GM18517 (cell line): ENCODE results near the gene YRDC.
"Not testable (repeated sequence)": the region's sequence is repeated elsewhere in the genome, so short reads cannot be mapped to it uniquely, and the experiment has no call there.

ENCODE experiments used
- ATAC-seq: cut with Tn5 transposase; IDR thresholded peaks from one replicate; pipeline ENCODE4 v1.9.1; 2021; ENCODE audit warnings: mild to moderate bottlenecking, moderate library complexity; ENCODE audit not compliant: unreplicated experiment

YRDC gene

GRCh38 chr1:37776946-37777516 is 31.0 kb downstream of the YRDC start:
- no peak for ATAC-seq

GRCh38 chr1:37771440-37771839 is 36.6 kb downstream of the YRDC start:
- ATAC-seq: not testable (repeated sequence)

- no peak for ATAC-seq
Observed at GRCh38 chr1:37767488-37767887, 40.5 kb downstream of the YRDC start.

- ATAC-seq: no peak
Observed at GRCh38 chr1:37765916-37766664, 41.9 kb downstream of the YRDC start.

GRCh38 chr1:37764888-37765441 is 43.0 kb downstream of the YRDC start, which contains the start of gene EPHA10:
EPHA10 (minus strand) TSS chr1:37765120; CDS start chr1:37765066, 54 bp downstream.
- no peak for ATAC-seq

GRCh38 chr1:37764414-37764825 is 43.6 kb downstream of the YRDC start:
- no peak for ATAC-seq

GRCh38 chr1:37763791-37764413 is 44.1 kb downstream of the YRDC start:
- no peak for ATAC-seq

- ATAC-seq: no peak
Observed at GRCh38 chr1:37762516-37762915, 45.5 kb downstream of the YRDC start.

- ATAC-seq: no peak
Observed at GRCh38 chr1:37761416-37762095, 46.5 kb downstream of the YRDC start.

GRCh38 chr1:37759451-37759850 is 48.6 kb downstream of the YRDC start:
- no peak for ATAC-seq

GRCh38 chr1:37755951-37756560 is 52.0 kb downstream of the YRDC start:
- no peak for ATAC-seq

GRCh38 chr1:37755290-37755689 is 52.7 kb downstream of the YRDC start:
- ATAC-seq: no peak

- ATAC-seq: no peak
Observed at GRCh38 chr1:37753473-37754321, 54.3 kb downstream of the YRDC start.
